Epithelial cell of proximal tubule (primary cell): ENCODE measurements around the gene DPH3. TPM values are rescaled to one million over a fixed set of nuclear protein-coding genes. Genes with fewer than 3 reads are reported as not detected.
"Not testable (repeated sequence)": the region's sequence is repeated elsewhere in the genome, so short reads cannot be mapped to it uniquely, and the experiment has no call there.

Experiments used
- DNase-seq: peaks from one replicate; pipeline ENCODE4 v3.0.0-alpha.2; 2011; ENCODE audit warnings: low read depth
- H3K4me3 ChIP-seq: 2 replicates; pipeline ENCODE4 v1.5.1; 2011; ENCODE audit warnings: low read depth, mild to moderate bottlenecking, low read length
- CTCF ChIP-seq: conservative IDR thresholded peaks from 2 replicates; pipeline ENCODE4 v1.5.1; 2012; ENCODE audit warnings: low read depth, mild to moderate bottlenecking, low read length
- total RNA-seq: library from RNA; depleted of rRNA; stranded (reverse); fragments of >200 nt; gene quantifications from 2 replicates; pipeline ENCODE4 v1.2.3, GENCODE V29; 2015

Gene DPH3
- total RNA-seq = 12.6 and 19.0 TPM in 2 replicates

- peak within 1 kb of the TSS; percentile 96 for H3K4me3 ChIP-seq
- TF ChIP-seq CTCF = no peak
- DNase-seq = peak; percentile 91
Measured at GRCh38 chr3:16264708-16265454, at the start of gene DPH3, which contains the start of gene OXNAD1. TSS of gene DPH3 (minus strand) at chr3:16264943. CDS start at chr3:16264876, 67 bp downstream. TSS of gene OXNAD1 (plus strand) at chr3:16265212. CDS start at chr3:16270953, 5,741 bp downstream.

GRCh38 chr3:16313886-16314645 is 49.3 kb upstream of the DPH3 start:
- TF ChIP-seq CTCF = no peak
- DNase-seq = no peak
- H3K4me3 ChIP-seq = no peak overlapping the region

DNA sequence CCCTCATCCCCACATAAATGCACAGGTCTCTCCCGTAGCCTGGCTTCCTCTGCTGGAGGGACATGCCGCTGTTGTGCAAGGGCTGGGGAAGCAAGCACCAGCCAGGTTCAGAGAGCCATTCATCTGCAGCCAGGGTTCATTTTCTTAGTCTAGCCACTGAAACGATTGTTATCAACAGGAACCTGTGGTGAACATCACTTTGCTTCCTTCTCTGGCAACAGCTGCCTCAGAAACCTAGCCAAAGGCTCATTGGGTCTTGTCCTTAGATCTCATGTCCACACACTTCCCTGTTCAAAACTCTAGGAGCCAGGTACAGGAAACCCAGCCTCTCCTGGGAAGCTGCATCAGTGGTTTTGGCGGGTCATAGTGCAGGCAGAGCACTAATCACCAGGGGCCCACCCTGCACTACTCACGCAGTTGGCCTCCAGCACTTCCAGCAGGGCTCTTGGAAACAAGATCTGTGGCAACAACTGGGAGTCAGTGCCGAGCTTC is 47.3 kb upstream of the DPH3 start:
- DNase-seq = no peak
- H3K4me3 ChIP-seq = no peak overlapping the region
- TF ChIP-seq CTCF = no peak

DNA sequence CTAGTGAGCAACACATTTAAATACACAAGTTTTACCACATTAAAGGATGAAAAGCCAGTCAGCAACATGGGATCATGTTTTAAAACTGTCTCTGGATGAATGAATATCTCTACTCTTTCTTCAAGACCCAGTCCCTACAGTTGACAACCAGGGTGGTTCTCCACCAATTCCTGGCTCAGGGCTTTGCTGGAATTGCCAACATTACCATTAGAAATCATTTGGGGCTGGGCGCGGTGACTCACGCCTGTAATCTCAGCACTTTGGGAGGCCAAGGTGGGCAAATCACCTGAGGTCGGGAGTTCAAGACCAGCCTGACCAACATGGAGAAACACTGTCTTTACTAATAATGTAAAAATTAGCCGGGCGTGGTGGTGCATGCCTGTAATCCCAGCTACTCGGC is 45.7 kb upstream of the DPH3 start:
- not testable (repeated sequence) for DNase-seq, H3K4me3 ChIP-seq

- no peak overlapping the region for H3K4me3 ChIP-seq
- no peak for TF ChIP-seq CTCF
- DNase-seq = no peak
Measured at GRCh38 chr3:16309558-16309957, 44.8 kb upstream of the DPH3 start.

DNA sequence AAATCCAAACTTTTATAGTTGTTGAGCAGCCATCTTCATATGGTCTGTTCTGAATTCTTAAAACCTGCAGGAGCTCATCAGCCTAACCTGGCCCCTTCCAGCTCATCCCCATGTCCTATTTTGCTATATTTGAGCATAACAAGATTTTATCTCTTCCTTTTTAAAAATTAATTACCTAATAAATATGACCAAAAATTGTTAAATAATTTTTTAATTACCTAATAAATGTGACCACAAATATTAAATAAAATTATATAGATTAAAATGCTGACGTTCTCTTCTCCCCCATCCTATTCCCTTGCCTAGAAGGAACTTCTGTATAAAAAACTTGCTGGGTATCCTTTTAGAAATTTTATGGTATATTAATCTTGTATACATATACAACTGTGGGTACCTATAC is 44.0 kb upstream of the DPH3 start:
- no peak for DNase-seq
- no peak overlapping the region for H3K4me3 ChIP-seq
- TF ChIP-seq CTCF = no peak

- no peak for TF ChIP-seq CTCF
- no peak for DNase-seq
- no peak overlapping the region for H3K4me3 ChIP-seq
Measured at GRCh38 chr3:16307832-16308531, 43.2 kb upstream of the DPH3 start.
